ENCODE measurements around the gene GOLM1.
"Not testable (repeated sequence)": the region's sequence is repeated elsewhere in the genome, so short reads cannot be mapped to it uniquely, and the experiment has no call there.

GOLM1 gene

DNA sequence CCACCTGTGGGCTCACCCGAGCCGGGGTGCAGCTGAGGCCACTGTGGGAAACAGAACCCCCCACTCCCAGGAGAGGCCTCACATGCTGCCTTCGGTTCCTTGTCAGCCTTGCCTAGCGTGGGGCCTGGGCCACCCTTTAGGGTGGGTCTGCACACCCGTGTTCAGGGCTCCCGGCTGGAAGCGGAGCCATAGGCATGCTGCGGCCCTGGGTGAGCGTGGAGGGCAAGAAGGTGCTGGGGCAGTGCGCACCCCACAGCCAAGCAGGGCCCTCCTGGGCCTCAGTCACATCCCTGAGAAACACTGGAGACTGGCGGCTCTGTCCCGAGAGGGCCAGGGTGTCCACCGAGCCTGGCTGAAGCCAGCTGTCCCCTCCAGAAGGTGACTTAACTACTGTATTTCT lies 41.9 kb downstream of the GOLM1 start:
- DNase-seq = no peak
- TF ChIP-seq CTCF (IDR thresholded peaks at IDR 0.05) = no peak
- Mint-ChIP-seq H3K27me3 (ENCODE audit: low read depth, poor library complexity) (no peaks in the 10 kb centered on the region), H3K9me3 (no peaks in the 10 kb centered on the region), H3K36me3 (ENCODE audit: low read depth) (peaks cover 49% of the 10 kb centered on the region), H3K4me1 (peaks cover 19% of the 10 kb centered on the region), H3K27ac (no peak overlapping the region), H3K4me3 (no peak overlapping the region)

GRCh38 chr9:86054695-86055094 lies 44.7 kb downstream of the GOLM1 start:
- Mint-ChIP-seq H3K36me3 (ENCODE audit: low read depth) (peaks cover 29% of the 10 kb centered on the region), H3K4me3 (no peak overlapping the region), H3K9me3 (no peaks in the 10 kb centered on the region), H3K4me1 (peaks cover 6% of the 10 kb centered on the region), H3K27me3 (ENCODE audit: low read depth, poor library complexity) (no peaks in the 10 kb centered on the region), H3K27ac (peak overlapping the region; percentile 90)
- no peak for DNase-seq
- TF ChIP-seq CTCF (IDR thresholded peaks at IDR 0.05) = no peak

GRCh38 chr9:86052556-86053468 lies 46.5 kb downstream of the GOLM1 start:
- Mint-ChIP-seq H3K9me3 (no peaks in the 10 kb centered on the region), H3K4me3 (no peak overlapping the region), H3K4me1 (peaks cover 6% of the 10 kb centered on the region), H3K27ac (no peak overlapping the region), H3K36me3 (ENCODE audit: low read depth) (peaks cover 14% of the 10 kb centered on the region), H3K27me3 (ENCODE audit: low read depth, poor library complexity) (no peaks in the 10 kb centered on the region)
- no peak for TF ChIP-seq CTCF (IDR thresholded peaks at IDR 0.05)
- DNase-seq = no peak

- DNase-seq; H3K4me3 Mint-ChIP-seq; H3K27ac Mint-ChIP-seq; H3K9me3 Mint-ChIP-seq; H3K27me3 Mint-ChIP-seq (ENCODE audit: low read depth, poor library complexity): not testable (repeated sequence)
- Mint-ChIP-seq H3K4me1 (peaks cover 23% of the 10 kb centered on the region), H3K36me3 (ENCODE audit: low read depth) (peaks cover 35% of the 10 kb centered on the region)
Observed at GRCh38 chr9:86048018-86048742, 51.2 kb downstream of the GOLM1 start.

DNA sequence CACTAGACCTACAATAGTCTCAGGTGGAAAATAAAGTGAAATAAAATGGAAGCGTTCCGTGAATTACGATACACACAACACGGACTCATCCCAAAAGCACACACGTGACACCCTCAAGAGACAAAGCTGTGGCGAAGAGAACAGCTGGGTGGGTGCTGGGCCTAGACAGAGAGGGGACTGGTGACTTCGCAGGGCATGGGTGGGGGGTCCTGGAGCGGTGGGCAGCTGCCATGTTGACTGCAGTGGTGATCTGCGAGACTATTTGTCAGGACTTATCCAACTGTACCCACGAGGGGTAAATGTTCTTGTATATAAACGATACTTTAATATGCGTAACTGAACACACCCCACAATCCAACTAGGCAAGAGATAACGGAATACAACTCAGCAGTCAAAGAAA lies 52.0 kb downstream of the GOLM1 start:
- H3K36me3 Mint-ChIP-seq (ENCODE audit: low read depth) = peaks cover 43% of the 10 kb centered on the region
- no peak overlapping the region for H3K27ac Mint-ChIP-seq
- H3K4me1 Mint-ChIP-seq = peaks cover 31% of the 10 kb centered on the region
- no peak for TF ChIP-seq CTCF (IDR thresholded peaks at IDR 0.05)
- no peak overlapping the region for H3K4me3 Mint-ChIP-seq
- H3K27me3 Mint-ChIP-seq (ENCODE audit: low read depth, poor library complexity) = no peaks in the 10 kb centered on the region
- no peaks in the 10 kb centered on the region for H3K9me3 Mint-ChIP-seq
- DNase-seq = no peak

DNA sequence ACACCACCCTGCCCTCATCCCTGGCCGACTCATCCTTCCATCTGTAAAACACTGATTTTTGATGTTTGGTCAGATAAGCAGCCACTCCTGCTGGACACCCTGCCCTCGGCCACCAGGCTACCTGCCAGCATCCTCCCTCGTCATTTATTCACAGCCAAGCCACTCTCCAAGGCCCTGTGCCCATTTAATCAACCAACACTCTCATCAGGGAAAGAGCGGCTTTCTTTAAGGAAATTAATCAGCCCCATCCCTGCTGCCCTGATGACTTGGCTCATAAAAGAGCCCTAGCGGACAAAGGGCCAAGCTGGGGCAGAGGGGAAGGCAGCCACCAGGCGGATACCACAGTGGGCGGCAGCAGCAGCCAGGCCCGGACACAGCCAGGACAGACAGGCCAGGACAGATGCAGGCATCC lies 52.4 kb downstream of the GOLM1 start:
- H3K4me3 Mint-ChIP-seq = no peak overlapping the region
- TF ChIP-seq CTCF (IDR thresholded peaks at IDR 0.05) = no peak
- DNase-seq = no peak
- H3K27ac Mint-ChIP-seq = peak overlapping the region; percentile 80
- no peaks in the 10 kb centered on the region for H3K9me3 Mint-ChIP-seq
- H3K4me1 Mint-ChIP-seq = peaks cover 35% of the 10 kb centered on the region
- H3K27me3 Mint-ChIP-seq (ENCODE audit: low read depth, poor library complexity) = no peaks in the 10 kb centered on the region
- H3K36me3 Mint-ChIP-seq (ENCODE audit: low read depth) = peaks cover 47% of the 10 kb centered on the region
